Fibroblast of villous mesenchyme (primary cell): ENCODE measurements around the gene PRKD2. TPM values are rescaled to one million over a fixed set of nuclear protein-coding genes. Genes with fewer than 3 reads are reported as not detected.

ENCODE experiments used
- DNase-seq: peaks from one replicate; pipeline ENCODE4 v3.0.0-alpha.2; 2010; ENCODE audit warnings: low read depth
- H3K4me3 ChIP-seq: 2 replicates; pipeline ENCODE4 v1.5.1; 2011; ENCODE audit warnings: low read depth, mild to moderate bottlenecking, low read length
- small RNA-seq: library from RNA; depleted of rRNA; stranded (forward); fragments of <200 nt; gene quantifications from one replicate; pipeline ENCODE3, GENCODE V24; 2012
- total RNA-seq: library from RNA; depleted of rRNA; stranded (reverse); fragments of >200 nt; gene quantifications from 2 replicates; pipeline ENCODE4 v1.2.3, GENCODE V29; 2012
- TF ChIP-seq, protein P1 (sequence below): IDR thresholded peaks from 2 replicates; pipeline ENCODE4 v1.5.1; 2012; ENCODE audit warnings: low read depth, mild to moderate bottlenecking, low read length; ENCODE audit not compliant: insufficient read depth

PRKD2 gene
- total RNA-seq, 1 donor, result 11.7 TPM

DNA sequence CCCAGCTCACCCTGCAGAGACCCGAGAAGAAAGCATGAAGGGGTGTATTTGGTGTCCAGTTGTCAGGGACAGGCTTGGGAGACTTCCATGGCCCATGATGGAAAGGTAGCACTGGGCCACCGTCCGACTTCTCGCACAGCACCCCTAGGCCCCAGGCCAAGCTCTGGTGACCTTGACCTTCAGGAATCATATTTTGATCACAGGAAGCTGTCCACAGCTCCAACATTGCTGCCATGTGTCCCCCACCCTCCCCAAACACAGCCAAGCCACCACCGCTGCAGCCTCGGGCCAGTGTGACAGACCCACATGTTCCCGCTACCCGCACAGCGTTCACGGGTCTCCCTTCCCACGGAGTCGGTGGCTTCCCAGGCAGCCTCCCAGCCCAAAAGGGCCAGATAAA, 91.2 kb downstream of the PRKD2 start:
- DNase-seq, result no peak
- H3K4me3 ChIP-seq, result no peak overlapping the region
- TF ChIP-seq, protein P1, sequence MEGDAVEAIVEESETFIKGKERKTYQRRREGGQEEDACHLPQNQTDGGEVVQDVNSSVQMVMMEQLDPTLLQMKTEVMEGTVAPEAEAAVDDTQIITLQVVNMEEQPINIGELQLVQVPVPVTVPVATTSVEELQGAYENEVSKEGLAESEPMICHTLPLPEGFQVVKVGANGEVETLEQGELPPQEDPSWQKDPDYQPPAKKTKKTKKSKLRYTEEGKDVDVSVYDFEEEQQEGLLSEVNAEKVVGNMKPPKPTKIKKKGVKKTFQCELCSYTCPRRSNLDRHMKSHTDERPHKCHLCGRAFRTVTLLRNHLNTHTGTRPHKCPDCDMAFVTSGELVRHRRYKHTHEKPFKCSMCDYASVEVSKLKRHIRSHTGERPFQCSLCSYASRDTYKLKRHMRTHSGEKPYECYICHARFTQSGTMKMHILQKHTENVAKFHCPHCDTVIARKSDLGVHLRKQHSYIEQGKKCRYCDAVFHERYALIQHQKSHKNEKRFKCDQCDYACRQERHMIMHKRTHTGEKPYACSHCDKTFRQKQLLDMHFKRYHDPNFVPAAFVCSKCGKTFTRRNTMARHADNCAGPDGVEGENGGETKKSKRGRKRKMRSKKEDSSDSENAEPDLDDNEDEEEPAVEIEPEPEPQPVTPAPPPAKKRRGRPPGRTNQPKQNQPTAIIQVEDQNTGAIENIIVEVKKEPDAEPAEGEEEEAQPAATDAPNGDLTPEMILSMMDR, result no peak

DNA sequence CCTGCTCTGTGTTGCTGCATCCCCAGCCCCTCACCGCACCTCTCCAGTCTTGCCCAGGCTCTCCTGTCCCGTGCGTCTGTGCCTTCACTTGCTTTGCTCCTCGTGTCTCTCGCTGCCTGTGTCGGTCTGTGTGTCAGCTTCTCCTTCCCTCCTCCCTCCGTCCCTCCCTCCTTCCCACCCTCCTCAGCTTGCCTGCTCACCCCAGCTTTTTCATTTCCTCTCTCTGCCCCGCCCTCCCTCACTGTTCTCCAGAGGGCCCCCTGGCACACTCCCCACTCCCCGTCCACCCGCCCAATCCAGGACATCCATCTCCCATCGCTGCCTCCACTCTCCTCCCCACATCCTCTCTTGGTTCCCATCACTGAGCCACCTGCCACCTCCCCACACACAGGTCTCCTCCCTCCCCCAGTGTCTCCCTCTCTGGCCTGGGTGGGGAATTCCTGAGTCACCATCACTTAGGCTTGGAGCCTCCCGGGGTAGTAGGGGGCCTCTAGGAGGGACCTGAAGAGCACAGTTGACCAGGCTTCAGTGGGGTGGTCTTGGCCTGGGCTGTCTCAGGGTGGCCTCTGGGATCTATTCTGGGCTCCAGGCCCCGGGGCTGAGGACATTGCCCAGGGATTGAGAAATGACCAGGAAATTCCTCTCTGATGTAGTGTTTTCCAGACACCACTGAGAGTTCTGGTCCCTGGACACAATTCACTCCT, 91.8 kb downstream of the PRKD2 start, which contains the start of gene PTGIR:
Gene PTGIR (minus strand): TSS at position 132 of the 704 bp plus-strand sequence. CDS start 864 bp downstream, outside the sequence.
- peak; percentile 72 for DNase-seq
- TF ChIP-seq, protein P1, result peak; percentile 9
- H3K4me3 ChIP-seq, result peak within 1 kb of the TSS; percentile 40

Small RNA genes lying within 50 kb of the gene (small RNA-seq; reads per million reads assigned to genes)
- gene MIR320E (0.38 reads per million), gene RF00019 (not detected), gene RN7SL364P (not detected)

Other genes starting within 250 kb of the PRKD2 start
- gene PNMA8A, start 245.6 kb downstream of the PRKD2 start, total RNA-seq, result 0.97 and 9.9 TPM in 2 replicates
- gene PNMA8B, start 221.2 kb downstream of the PRKD2 start, total RNA-seq, result 0.32 and 0.43 TPM in 2 replicates
- gene CALM3, start 115.8 kb downstream of the PRKD2 start, total RNA-seq, result 124 and 213 TPM in 2 replicates
- gene PTGIR, start 92.0 kb downstream of the PRKD2 start, total RNA-seq, result 3.5 and 5.5 TPM in 2 replicates
- not detected in 2 replicates for gene GNG8, start 80.9 kb downstream of the PRKD2 start, total RNA-seq
- 5.2 and 11.3 TPM in 2 replicates for gene DACT3, start 55.9 kb downstream of the PRKD2 start, total RNA-seq
- 18.1 and 19.6 TPM in 2 replicates for gene FKRP, start 28.9 kb upstream of the PRKD2 start, total RNA-seq
- 66.5 and 75.1 TPM in 2 replicates for gene STRN4, start 29.3 kb upstream of the PRKD2 start, total RNA-seq
- 196 and 224 TPM in 2 replicates for gene SLC1A5, start 71.5 kb upstream of the PRKD2 start, total RNA-seq
- 113 and 166 TPM in 2 replicates for gene AP2S1, start 133.7 kb upstream of the PRKD2 start, total RNA-seq
- gene ARHGAP35, start 143.9 kb upstream of the PRKD2 start, total RNA-seq, result 31.5 and 36.7 TPM in 2 replicates